Esophagus (tissue), 2 donors: Measurements from ENCODE around the gene HOXC13. TPM values are rescaled to one million over a fixed set of nuclear protein-coding genes. Genes with fewer than 3 reads are reported as not detected.

Experiments used
- H3K27ac ChIP-seq, 2 donors: one replicate each; pipeline ENCODE4 v1.5.1; 2013; ENCODE audit warnings: low read depth in 2 of 2, mild to moderate bottlenecking in 2 of 2, inconsistent platforms in 1 of 2, low read length in 1 of 2, moderate library complexity in 1 of 2
- H3K27me3 ChIP-seq, 2 donors: one replicate each; pipeline ENCODE4 v1.6.1; 2013; ENCODE audit warnings: low read length in 2 of 2, control low read depth in 1 of 2, mild to moderate bottlenecking in 1 of 2; ENCODE audit not compliant: insufficient read depth in 2 of 2, control insufficient read depth in 1 of 2
- H3K36me3 ChIP-seq, 2 donors: one replicate each; pipeline ENCODE4 v1.6.1; 2013; ENCODE audit warnings: low read length in 1 of 2; ENCODE audit not compliant: control insufficient read depth in 2 of 2, insufficient read depth in 2 of 2
- H3K4me1 ChIP-seq, 2 donors: one replicate each; pipeline ENCODE4 v1.6.1; 2013; ENCODE audit warnings: low read length in 1 of 2; ENCODE audit not compliant: control insufficient read depth in 2 of 2, insufficient read depth in 2 of 2
- H3K4me3 ChIP-seq, 2 donors: one replicate each; pipeline ENCODE4 v1.5.1; 2013; ENCODE audit warnings: low read length in 2 of 2, mild to moderate bottlenecking in 2 of 2, low read depth in 1 of 2, moderate library complexity in 1 of 2
- H3K9me3 ChIP-seq, 2 donors: one replicate each; pipeline ENCODE4 v1.6.1; 2013; ENCODE audit warnings: mild to moderate bottlenecking in 2 of 2, low read depth in 1 of 2, low read length in 1 of 2, moderate library complexity in 1 of 2; ENCODE audit not compliant: control insufficient read depth in 2 of 2, insufficient read depth in 1 of 2
- WGBS, 2 donors: extraction: QIAGEN DNeasy Blood & Tissue Kit; methylation state at CpG; one replicate each; pipeline ENCODE4 v1.1.7; 2013; 5-methylcytosine and 5-hydroxymethylcytosine counted together
- polyA plus RNA-seq, 2 donors: library from polyadenylated mRNA; stranded (reverse); fragments of 200-250 nt; gene quantifications; one replicate each; pipeline ENCODE4 v1.2.3, GENCODE V29; 2013
- donor health status: healthy with polysubstance abuse.
- donor health status: Bipolar disorder and iron deficiency.

Gene HOXC13
- polyA plus RNA-seq, 2 donors = 0.02 to 0.04 TPM

DNA sequence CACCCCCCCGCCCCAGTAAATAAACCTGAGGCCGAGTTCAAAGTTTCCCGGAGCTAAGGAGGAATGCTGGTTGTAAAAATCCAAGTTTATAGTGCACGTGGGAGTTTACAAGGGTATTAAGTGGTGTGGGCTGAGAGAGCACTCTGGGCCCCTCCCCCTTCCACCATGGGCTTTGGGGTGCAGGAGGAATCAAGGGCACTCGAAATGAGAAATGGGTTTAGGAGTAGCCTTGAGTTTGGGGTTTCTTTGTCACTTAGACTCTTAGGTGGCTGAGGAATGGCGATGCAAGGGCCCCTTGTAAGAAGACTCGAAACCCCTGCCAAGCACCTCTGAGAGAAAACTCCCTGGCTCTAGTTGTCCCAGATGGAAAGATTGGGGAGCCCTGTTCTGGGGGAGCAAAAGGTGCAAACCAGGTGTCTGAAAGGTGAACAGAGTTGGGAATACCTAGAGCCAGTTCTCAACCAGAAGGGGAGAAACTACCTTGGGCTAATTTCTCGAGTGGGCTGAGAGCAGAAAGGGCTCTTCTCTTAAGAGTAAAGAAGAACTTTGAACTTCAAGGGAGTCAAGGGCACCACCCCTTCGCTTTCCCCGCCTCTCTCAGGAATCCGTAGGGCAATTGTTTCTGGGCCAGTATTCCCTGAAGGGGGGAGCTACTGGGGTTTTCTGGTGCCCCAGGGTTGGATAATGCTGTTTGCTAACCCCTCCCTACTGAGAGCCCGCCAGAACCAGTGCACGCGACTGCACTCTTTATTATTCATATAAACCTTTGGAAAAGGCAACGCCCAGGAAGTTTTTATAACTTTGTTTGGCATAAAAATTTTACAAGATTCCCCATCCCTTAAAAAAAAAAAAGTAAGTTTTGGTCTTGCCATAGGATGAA, 40.1 kb downstream of the HOXC13 start:
- Histone ChIP-seq H3K9me3 (peaks cover 0 to 2% of the 10 kb centered on the region in 2 donors), H3K4me3 (no peak overlapping the region), H3K27ac (no peak overlapping the region), H3K36me3 (no peaks in the 10 kb centered on the region), H3K27me3 (peaks cover 7 to 44% of the 10 kb centered on the region in 2 donors), H3K4me1 (peaks cover under 1 to 6% of the 10 kb centered on the region in 2 donors)
- WGBS, 2 donors = 7 to 9% methylated on average over 15 of the region's 15 CpGs

DNA sequence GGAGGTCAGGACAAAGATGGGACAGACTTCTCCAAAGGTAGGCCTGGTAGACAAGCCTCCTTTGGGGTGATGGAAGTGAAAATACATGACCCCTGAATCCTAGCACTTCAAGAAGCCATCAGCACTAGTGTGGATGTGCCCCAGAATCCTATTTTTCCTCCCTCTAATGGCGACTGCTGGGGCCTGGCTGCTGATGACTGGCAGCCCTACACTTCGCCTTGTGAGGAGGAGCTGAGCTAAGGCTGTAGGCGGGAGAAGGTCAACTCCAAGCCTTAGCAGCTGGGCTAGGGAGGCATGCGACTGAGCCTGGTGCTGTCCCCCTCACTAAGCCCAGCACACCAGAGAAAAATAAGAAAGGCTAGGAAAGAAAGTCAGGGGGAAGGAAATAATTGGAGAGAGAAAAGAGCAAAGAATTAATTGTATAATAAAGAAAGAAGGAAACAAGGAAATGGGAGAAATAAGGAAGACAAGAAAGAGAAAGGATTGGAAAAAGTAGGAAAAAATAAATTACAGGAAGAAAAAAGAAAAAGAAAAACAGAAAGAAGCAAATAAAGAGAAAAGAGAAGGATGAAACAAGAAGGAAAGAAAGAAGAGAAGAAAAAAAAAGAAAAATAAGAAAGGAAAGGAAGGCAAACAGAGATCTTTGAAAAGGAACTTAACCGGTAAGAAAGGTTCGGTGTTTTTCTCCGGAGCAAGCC, 41.6 kb downstream of the HOXC13 start:
- Histone ChIP-seq H3K4me3 (no peak overlapping the region), H3K4me1 (peaks cover 0 to 2% of the 10 kb centered on the region in 2 donors), H3K27ac (no peak overlapping the region), H3K27me3 (peaks cover 7 to 41% of the 10 kb centered on the region in 2 donors), H3K36me3 (no peaks in the 10 kb centered on the region), H3K9me3 (peaks cover 0 to 2% of the 10 kb centered on the region in 2 donors)
- 28 to 48% methylated on average over 7 of the region's 7 CpGs for WGBS, 2 donors

DNA sequence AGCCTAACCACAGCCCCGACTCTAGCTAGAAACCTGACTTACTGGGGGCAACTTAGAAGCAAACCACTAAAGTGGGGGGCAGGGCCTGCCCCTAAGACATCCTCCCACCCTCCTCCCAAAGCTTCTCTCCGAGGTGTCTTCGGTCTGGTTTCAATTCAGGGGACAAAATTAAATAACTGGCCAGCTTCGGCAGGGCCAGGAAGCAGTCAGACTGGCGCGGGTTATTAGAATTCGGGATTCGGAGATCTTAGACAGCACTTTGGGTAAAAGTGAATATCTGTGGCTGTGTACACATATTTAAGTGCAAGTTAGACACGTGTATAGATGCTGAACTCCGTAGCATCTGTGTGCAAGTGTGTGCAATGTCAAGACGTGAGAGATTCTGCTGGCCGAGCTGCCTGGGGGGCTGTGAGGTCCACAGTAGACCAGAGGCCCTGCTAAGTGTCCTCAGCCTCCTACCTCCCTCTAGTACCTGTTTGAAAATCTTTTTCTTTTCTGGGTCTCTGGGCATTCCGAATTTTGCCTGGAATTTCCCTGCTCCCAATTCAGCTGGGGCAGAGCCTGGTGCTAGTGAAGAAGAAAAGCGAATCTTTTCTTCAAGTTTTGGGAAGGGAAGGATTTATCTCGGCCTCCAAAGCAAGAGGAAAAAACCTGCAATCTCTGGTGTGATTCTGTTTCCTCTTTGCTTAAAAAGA, 42.3 kb downstream of the HOXC13 start:
- peaks cover 0 to 2% of the 10 kb centered on the region in 2 donors for H3K9me3 ChIP-seq
- peaks cover 7 to 47% of the 10 kb centered on the region in 2 donors for H3K27me3 ChIP-seq
- H3K27ac ChIP-seq = no peak overlapping the region
- H3K4me3 ChIP-seq = no peak overlapping the region
- H3K36me3 ChIP-seq = no peaks in the 10 kb centered on the region
- 38 to 40% methylated on average over 15 of the region's 15 CpGs for WGBS, 2 donors
- peaks cover 0 to 9% of the 10 kb centered on the region in 2 donors for H3K4me1 ChIP-seq

DNA sequence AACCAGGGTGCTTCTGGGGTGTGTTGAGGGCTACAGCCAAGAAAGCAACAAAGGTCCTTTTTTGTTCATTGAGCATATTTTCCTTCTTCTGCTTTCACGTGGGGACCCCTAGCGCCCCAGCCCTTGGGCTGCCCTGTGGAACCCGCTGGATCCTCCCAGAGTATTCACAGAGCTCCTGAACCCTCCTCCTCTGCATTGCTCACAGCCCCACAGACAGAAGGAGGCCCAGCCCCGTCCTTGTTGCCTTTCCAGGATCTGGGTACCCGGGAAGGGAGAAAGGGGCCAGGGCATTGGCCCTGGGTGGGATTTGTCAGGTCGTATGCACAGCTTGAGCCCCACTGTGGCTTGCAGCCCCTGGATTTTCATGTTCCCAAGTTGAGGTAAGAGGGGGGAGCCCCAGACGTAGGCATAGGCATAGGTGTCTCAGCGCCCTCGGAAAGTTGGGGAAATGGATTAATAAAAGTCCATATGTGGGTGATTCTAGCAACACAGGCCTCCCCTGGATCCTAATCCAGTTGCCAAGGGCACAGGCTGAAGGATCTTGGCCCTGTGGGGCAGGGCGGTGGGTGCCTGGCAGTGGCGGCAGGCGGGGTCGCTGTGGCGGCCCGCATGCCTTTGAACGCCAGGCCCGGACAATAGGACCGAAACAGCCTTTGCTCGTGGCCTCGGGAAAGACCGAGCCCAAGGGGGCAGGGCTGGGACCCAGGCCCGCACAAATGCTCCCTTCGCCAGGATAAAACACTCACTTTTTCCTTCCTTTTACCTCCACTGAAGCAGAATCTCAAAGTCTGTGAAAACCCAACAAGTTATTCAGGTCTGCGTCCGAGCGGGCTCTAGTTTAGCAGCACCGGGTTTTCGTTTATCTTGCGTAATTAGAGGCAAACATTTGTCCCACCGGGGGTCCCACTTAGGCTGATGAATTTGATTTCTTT, 43.3 kb downstream of the HOXC13 start:
- peaks cover 0 to 2% of the 10 kb centered on the region in 2 donors for H3K9me3 ChIP-seq
- 29 to 31% methylated on average over 30 of the region's 30 CpGs for WGBS, 2 donors
- H3K27me3 ChIP-seq = peaks cover 7 to 49% of the 10 kb centered on the region in 2 donors
- no peaks in the 10 kb centered on the region for H3K36me3 ChIP-seq
- H3K27ac ChIP-seq = no peak overlapping the region
- H3K4me3 ChIP-seq = no peak overlapping the region
- peaks cover 0 to 12% of the 10 kb centered on the region in 2 donors for H3K4me1 ChIP-seq

DNA sequence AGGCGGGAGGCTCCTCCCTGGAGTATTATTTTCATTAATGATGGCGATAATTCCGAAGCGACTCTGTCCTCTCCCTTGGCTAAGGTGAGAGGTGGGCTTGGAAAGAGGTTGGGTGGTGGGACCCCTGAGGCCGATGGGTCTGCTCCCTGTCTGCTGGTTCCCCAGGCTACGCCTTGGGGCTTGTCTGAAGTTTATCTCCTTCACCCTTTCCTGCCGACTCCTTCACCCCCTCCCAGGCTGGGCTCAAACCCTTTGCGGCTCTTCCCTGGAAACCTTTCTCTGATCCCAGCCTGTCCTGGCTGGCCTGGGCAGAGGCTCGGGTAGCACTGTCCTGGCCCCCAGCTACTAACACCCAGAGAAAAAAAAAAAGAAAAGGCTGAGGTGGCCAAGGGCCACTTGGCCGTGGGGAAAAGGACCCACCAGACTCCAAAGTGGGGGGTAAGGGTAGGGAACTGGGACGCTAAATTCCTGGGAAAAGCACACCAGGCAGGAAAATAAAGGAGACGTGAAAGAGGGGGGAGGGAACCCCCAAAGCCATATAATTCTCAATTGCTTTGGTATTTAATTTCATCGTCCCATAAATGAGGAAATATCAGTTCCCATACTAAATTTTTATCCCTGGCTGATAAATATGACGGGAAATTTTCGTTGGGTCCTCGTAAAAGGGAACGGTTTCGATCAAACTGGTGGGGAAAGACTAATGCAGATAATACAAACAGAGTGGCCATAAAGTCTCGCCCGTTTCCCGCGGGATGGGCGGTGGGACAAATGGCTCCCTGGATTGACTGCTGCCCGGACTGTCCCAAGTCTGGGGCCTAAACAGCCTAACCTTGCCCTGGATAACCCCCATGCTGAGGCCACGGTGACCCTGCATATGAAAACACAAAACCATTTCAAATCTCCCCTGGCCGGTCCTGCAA, 44.3 kb downstream of the HOXC13 start:
- Histone ChIP-seq H3K4me1 (peaks cover 0 to 12% of the 10 kb centered on the region in 2 donors), H3K27ac (no peak overlapping the region), H3K27me3 (peaks cover 4 to 57% of the 10 kb centered on the region in 2 donors), H3K4me3 (no peak overlapping the region), H3K9me3 (peaks cover 2 to 3% of the 10 kb centered on the region in 2 donors), H3K36me3 (no peaks in the 10 kb centered on the region)
- WGBS, 2 donors = 19 to 21% methylated on average over 26 of the region's 26 CpGs

DNA sequence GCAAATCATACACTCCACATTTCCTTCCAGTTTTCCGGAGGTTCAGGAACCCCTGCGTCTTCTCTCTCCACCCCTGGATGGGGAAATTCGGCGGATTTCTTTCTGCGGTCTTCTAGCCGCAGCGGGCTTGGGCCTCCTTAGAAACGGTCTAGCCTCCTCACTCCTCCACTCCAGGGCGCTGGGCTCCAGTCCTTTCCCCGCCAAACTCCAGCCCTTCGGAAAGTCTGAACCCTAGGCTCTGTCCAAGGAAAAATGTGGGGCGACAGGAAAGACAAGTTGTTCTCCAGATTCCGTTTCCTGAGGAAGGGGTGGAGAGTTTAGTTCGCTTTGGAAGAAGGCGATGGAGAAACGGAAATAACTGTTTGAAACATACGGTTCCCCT, 44.9 kb downstream of the HOXC13 start:
- Histone ChIP-seq H3K4me3 (no peak overlapping the region), H3K27me3 (peaks cover 4 to 62% of the 10 kb centered on the region in 2 donors), H3K9me3 (peaks cover 2 to 3% of the 10 kb centered on the region in 2 donors), H3K27ac (no peak overlapping the region), H3K36me3 (no peaks in the 10 kb centered on the region), H3K4me1 (peaks cover 0 to 12% of the 10 kb centered on the region in 2 donors)
- 9 to 11% methylated on average over 17 of the region's 17 CpGs for WGBS, 2 donors

DNA sequence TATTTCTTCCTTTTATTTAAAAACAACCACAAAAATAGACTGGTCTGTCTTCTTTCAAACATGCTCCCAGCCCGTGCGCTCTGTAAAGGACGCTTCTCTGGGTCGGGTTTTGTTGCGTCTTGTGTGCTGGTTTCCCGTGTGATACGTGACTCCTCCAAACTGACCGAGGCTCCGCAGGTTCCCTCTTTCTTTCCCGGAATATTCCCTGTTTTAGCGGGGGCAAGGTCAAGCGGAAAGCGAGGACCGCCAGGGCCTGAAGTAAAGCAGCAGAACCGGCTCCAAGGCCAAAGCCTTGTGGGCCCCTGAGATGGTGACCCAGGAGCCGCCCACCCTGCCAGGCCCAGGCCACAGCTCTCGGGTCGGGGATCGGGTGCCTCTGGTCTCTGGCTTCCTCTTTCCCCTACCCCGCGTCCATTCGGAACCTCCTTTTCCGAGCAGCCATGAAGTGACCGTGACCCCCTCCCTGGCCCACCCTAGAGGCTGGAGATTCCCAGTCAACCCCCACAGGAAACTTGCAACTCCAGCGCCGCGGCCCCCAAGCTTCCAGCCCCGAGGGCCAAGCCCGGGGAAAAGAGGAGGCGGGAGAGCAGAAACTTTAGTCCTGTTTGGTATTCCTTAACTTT, 45.4 kb downstream of the HOXC13 start:
- H3K9me3 ChIP-seq = peaks cover 2 to 3% of the 10 kb centered on the region in 2 donors
- H3K4me1 ChIP-seq = peaks cover 0 to 12% of the 10 kb centered on the region in 2 donors
- no peak overlapping the region for H3K4me3 ChIP-seq
- H3K36me3 ChIP-seq = no peaks in the 10 kb centered on the region
- WGBS, 2 donors = 10 to 13% methylated on average over 29 to 30 of the region's 30 CpGs
- H3K27me3 ChIP-seq = peaks cover 4 to 67% of the 10 kb centered on the region in 2 donors
- no peak overlapping the region for H3K27ac ChIP-seq
